Keratinocyte (primary cell): ENCODE results near the gene SIX1. TPM values are rescaled to one million over a fixed set of nuclear protein-coding genes. Genes with fewer than 3 reads are reported as not detected.

ENCODE experiments used
- DNase-seq: peaks from one replicate; pipeline ENCODE4 v3.0.0-alpha.2; 2011; ENCODE audit warnings: low read depth, missing footprints, low spot score
- FAIRE-seq: peaks from 2 replicates; lab custom pipeline; 2011; peaks lifted over from hg19 to GRCh38; lab: Jason Lieb, UNC
- H2AFZ ChIP-seq: 2 replicates; pipeline ENCODE4 v1.6.0; 2012; ENCODE audit warnings: low read length, control low read depth, inconsistent platforms; ENCODE audit not compliant: control insufficient read depth
- H3K27ac ChIP-seq: 2 replicates; pipeline ENCODE4 v1.5.1; 2011; ENCODE audit warnings: low read length; ENCODE audit not compliant: control insufficient read depth, insufficient read depth
- H3K27me3 ChIP-seq: 3 replicates; pipeline ENCODE4 v1.6.0; 2011; ENCODE audit warnings: low read length; ENCODE audit not compliant: control insufficient read depth, insufficient read depth; ENCODE audit errors: extremely low read depth
- H3K36me3 ChIP-seq, 2 experiments: 2 replicates in 1 of 2; 3 replicates in 1 of 2; pipeline ENCODE4 v1.5.1; 2011; ENCODE audit warnings: low read length in 2 of 2, mild to moderate bottlenecking in 1 of 2; ENCODE audit not compliant: control insufficient read depth in 2 of 2, insufficient read depth in 2 of 2; ENCODE audit errors: extremely low read depth in 1 of 2
- H3K4me1 ChIP-seq: 3 replicates; pipeline ENCODE4 v1.5.1; 2011; ENCODE audit warnings: low read length; ENCODE audit not compliant: control insufficient read depth, insufficient read depth; ENCODE audit errors: extremely low read depth
- H3K4me2 ChIP-seq: 3 replicates; pipeline ENCODE4 v1.6.0; 2011; ENCODE audit warnings: low read depth, low read length; ENCODE audit not compliant: control insufficient read depth, insufficient read depth; ENCODE audit errors: extremely low read depth
- H3K4me3 ChIP-seq, 3 experiments: fragments of 200-600 bp in 1 of 3; sonication (generic) in 1 of 3; 2 replicates in 2 of 3; 3 replicates in 1 of 3; pipeline ENCODE4 v1.5.1; 2011 to 2016; ENCODE audit warnings: low read length in 3 of 3, mild to moderate bottlenecking in 3 of 3, control low read depth in 2 of 3, inconsistent platforms in 1 of 3, low read depth in 1 of 3, mixed read lengths in 1 of 3, mixed run types in 1 of 3, moderate library complexity in 1 of 3; ENCODE audit not compliant: control insufficient read depth in 2 of 3, insufficient read depth in 2 of 3; ENCODE audit errors: extremely low read depth in 1 of 3
- H3K79me2 ChIP-seq: 2 replicates; pipeline ENCODE4 v1.6.0; 2012; ENCODE audit warnings: low read length; ENCODE audit not compliant: control insufficient read depth, insufficient read depth
- H3K9ac ChIP-seq: 3 replicates; pipeline ENCODE4 v1.6.0; 2011; ENCODE audit warnings: low read length; ENCODE audit not compliant: control insufficient read depth, insufficient read depth; ENCODE audit errors: extremely low read depth
- H3K9me1 ChIP-seq: 3 replicates; pipeline ENCODE4 v1.6.0; 2011; ENCODE audit warnings: low read length; ENCODE audit not compliant: control insufficient read depth, insufficient read depth; ENCODE audit errors: extremely low read depth
- H3K9me3 ChIP-seq: 2 replicates; pipeline ENCODE4 v1.5.1; 2012; ENCODE audit warnings: low read depth, low read length; ENCODE audit not compliant: control insufficient read depth
- H4K20me1 ChIP-seq: 3 replicates; pipeline ENCODE4 v1.6.0; 2011; ENCODE audit warnings: low read length; ENCODE audit not compliant: control insufficient read depth, insufficient read depth; ENCODE audit errors: extremely low read depth
- CTCF ChIP-seq, 3 experiments: IDR thresholded peaks in 1 of 3; conservative IDR thresholded peaks in 1 of 3; optimal IDR thresholded peaks in 1 of 3; 2 replicates in 2 of 3; 3 replicates in 1 of 3; pipeline versions ENCODE3 to v1.5.1; 2011; ENCODE audit warnings: low read length in 3 of 3, mild to moderate bottlenecking in 3 of 3, moderate library complexity in 2 of 3, control low read depth in 1 of 3, inconsistent platforms in 1 of 3; ENCODE audit not compliant: insufficient read depth in 2 of 3; ENCODE audit errors: extremely low read depth in 1 of 3
- EZH2 ChIP-seq: IDR thresholded peaks from one replicate; pipeline ENCODE4 v1.6.1; 2012; ENCODE audit warnings: inconsistent platforms, mild to moderate bottlenecking, low read length, moderate library complexity
- dilution Hi-C: fragments of 300-500 bp; cut with MboI; formaldehyde crosslinking; loops from one replicate; pipeline ENCODE4 v1.7.0; 2020; ENCODE audit warnings: low sequenced_read_pairs; ENCODE audit not compliant: extremely low pct_ligation_motif_present
- polyA plus RNA-seq, 5 experiments: library from polyadenylated mRNA; depleted of rRNA in 3 of 5; stranded (reverse) in 3 of 5; stranded (forward) in 1 of 5; unstranded in 1 of 5; fragments of >200 nt; gene quantifications; 1 replicate in 1 of 5; 2 replicates in 3 of 5; 3 replicates in 1 of 5; pipeline versions ENCODE4 v1.2.1 to v1.2.3, GENCODE V29; 2011 to 2012; ENCODE audit warnings: missing spikeins in 2 of 5, low read depth in 1 of 5, low replicate concordance in 1 of 5

Gene SIX1
- polyA plus RNA-seq, 1 donor (not counting 4 experiments of a cell fraction or from before 2014, with no cell fraction given): 0.04 TPM

GRCh38 chr14:60602291-60602690 is 47.0 kb downstream of the SIX1 start:
- H3K4me2 ChIP-seq: no peak overlapping the region
- no peak for TF ChIP-seq CTCF (optimal IDR thresholded peaks at IDR 0.05 in 1 of 3, IDR thresholded peaks at IDR 0.05 in 1 of 3, conservative IDR thresholded peaks at IDR 0.05 in 1 of 3; ENCODE audit: extremely low read depth in 1 of 3, insufficient read depth in 2 of 3, low read length in 3 of 3)
- TF ChIP-seq EZH2: no peak
- dilution Hi-C loops: no loop called here

GRCh38 chr14:60599727-60600126 is 49.5 kb downstream of the SIX1 start:
- TF ChIP-seq EZH2 (no peak), CTCF (optimal IDR thresholded peaks at IDR 0.05 in 1 of 3, IDR thresholded peaks at IDR 0.05 in 1 of 3, conservative IDR thresholded peaks at IDR 0.05 in 1 of 3; ENCODE audit: extremely low read depth in 1 of 3, insufficient read depth in 2 of 3, low read length in 3 of 3) (no peak)
- Histone ChIP-seq H3K9me3 (no peaks in the 10 kb centered on the region), H3K27me3 (peaks cover 7% of the 10 kb centered on the region)

More at GRCh38 chr14:60602291-60602690, 47.0 kb downstream of the SIX1 start:
- H3K27me3 ChIP-seq: peaks cover 7% of the 10 kb centered on the region
- H3K36me3 ChIP-seq: no peaks in the 10 kb centered on the region
- H2AFZ ChIP-seq: no peak overlapping the region
- H3K9me1 ChIP-seq: no peaks in the 10 kb centered on the region
- no peak overlapping the region for H3K27ac ChIP-seq
- H3K79me2 ChIP-seq: no peaks in the 10 kb centered on the region
- DNase-seq (no peak), FAIRE-seq (no peak)
- no peak overlapping the region for H3K4me3 ChIP-seq
- H3K9me3 ChIP-seq: no peaks in the 10 kb centered on the region
- no peak overlapping the region for H3K9ac ChIP-seq
- no peaks in the 10 kb centered on the region for H4K20me1 ChIP-seq
- H3K4me1 ChIP-seq: no peaks in the 10 kb centered on the region

More at GRCh38 chr14:60599727-60600126, 49.5 kb downstream of the SIX1 start:
- no peaks in the 10 kb centered on the region for H3K36me3 ChIP-seq
- H3K4me1 ChIP-seq: no peaks in the 10 kb centered on the region
- FAIRE-seq: no peak
- H3K79me2 ChIP-seq: no peaks in the 10 kb centered on the region
- no peaks in the 10 kb centered on the region for H3K9me1 ChIP-seq
- H3K4me2 ChIP-seq: no peak overlapping the region
- H3K4me3 ChIP-seq: no peak overlapping the region
- H4K20me1 ChIP-seq: no peaks in the 10 kb centered on the region
- dilution Hi-C loops: no loop called here
- no peak overlapping the region for H3K27ac ChIP-seq
- no peak overlapping the region for H2AFZ ChIP-seq
- H3K9ac ChIP-seq: no peak overlapping the region
- no peak for DNase-seq
